Ecto neural progenitor cell (in vitro differentiated cells): Measurements from ENCODE around the gene OMA1.
"Not testable (repeated sequence)": the region's sequence is repeated elsewhere in the genome, so short reads cannot be mapped to it uniquely, and the experiment has no call there.

Experiments used
- DNase-seq: peaks from one replicate; pipeline ENCODE4 v3.0.0-alpha.2; 2018; ENCODE audit warnings: low spot score

OMA1 gene

DNA sequence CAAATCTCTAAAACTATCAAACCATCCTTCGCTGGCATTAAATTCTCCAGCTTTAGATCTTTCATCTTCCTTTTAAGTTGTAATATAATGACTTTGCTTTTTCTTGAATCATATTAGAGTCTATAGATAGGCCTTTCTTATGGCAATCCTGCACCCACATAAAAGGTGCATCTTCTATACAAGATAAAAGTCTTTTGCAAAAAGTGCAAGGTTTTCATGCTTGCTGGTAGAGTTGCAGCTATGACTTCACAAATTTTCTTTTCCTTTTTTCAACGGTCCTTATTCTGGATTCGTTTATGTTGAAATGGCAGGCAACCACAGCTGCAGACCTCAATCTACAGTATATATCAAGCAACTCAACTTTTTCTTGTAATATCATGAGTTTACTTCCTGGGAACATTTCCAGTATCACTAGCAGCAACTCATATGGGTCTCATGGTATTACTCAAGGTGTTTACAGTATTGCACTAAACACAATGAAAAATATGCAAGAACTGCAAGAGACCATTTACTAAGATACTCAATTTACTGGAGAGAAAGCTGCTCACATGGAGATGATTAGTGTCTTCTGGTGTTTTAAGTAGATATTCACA, 22.1 kb downstream of the OMA1 start:
- no peak for DNase-seq

DNA sequence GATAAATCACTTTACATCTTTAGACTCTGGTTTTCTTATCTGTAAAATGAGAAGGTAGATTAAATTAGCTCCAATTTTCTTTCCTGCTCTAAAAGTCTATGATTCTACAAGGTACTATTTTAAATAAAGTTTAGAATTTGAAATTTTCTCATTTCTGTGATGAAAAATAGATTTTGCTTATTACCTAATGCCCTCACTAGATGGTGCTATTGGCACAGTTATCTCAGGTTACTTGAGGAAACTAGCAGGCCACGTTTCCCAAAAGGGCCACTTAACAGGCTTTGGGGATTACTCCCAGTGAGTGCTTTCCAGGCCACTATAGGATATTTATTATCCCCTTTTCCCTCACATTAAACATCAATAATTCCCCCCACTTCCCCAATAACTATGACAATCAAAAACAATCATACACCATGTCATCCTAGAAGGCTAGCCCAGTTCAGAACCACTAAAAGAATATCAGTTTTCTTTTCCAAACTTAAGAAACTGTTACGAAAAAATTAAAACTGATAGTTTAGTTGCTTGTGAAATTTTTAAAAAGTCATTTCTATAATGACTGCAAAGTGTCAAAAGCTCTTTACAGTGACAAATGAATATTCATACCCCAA, 30.6 kb downstream of the OMA1 start:
- DNase-seq, result no peak

DNA sequence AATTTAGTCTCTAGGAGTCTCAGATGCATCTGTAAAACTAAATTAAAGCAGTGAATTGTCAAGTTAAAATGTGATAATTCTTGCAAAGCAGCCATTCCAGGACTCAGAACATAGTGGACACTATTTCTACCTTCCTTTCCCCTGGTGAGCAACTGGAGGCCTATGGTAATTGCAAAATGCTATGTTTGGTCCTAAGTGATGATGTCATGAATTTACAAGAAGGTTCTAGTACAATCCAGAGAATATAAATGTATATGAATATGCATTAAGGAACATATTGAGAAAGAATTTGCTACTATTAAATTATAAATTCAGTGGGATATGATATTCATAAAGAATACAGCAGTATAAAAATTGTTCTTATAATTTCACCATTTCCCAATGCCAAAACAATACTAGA, 32.6 kb downstream of the OMA1 start:
- no peak for DNase-seq

DNA sequence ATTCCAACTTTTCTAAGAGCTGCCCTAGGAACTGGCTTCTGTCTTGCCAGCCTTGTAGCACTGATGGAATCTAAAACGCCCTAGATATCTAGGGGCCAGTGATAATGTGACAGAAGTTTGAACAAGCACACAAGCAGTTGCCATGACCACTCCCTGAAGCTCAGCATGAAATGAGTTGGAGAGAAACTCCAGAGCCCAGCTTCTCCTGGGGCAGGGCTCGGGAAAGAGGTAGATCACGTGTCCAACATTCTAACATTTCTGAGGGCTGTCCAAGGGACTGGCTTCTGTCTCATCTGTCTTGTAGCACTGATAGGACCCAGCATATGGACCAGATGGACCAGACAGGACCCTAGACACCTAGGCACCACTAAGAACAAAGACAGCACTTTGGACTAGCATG, 37.9 kb downstream of the OMA1 start:
- no peak for DNase-seq

DNA sequence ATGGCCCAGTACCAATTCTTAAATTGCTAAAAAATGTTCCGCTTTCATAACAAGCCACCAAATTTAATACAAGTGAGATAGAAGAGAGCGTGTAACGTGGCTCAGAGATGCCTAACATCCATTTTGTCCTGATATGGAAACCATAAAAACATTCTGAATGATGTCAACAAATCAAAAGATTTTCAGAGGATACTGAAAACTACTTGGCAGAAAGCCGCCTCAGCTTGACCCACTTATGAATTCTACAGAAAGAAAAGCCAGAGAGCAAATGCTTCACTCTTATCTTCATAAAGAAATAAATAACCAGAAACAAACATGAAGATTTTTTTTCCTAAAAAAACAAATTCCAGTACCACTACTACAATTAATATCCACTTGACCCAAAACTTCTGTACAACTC, 41.2 kb downstream of the OMA1 start:
- no peak for DNase-seq

DNA sequence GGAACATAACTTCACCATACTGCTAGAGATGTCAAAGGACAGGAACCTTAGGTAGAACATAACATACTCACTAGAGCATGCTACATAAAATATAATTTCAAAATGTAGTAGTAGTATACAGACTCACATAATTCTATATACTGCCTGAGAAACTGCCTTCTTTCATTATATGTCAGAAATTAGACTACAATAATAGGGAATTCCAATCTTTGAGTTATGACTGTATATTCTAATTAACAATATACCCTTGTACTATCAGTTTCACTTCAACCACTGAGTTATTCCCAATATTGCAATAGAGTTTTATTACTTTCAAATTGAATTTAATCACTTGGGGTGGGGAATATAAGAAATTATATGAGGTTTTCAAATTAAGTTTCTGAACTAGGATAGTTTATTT, 44.0 kb downstream of the OMA1 start:
- no peak for DNase-seq

DNA sequence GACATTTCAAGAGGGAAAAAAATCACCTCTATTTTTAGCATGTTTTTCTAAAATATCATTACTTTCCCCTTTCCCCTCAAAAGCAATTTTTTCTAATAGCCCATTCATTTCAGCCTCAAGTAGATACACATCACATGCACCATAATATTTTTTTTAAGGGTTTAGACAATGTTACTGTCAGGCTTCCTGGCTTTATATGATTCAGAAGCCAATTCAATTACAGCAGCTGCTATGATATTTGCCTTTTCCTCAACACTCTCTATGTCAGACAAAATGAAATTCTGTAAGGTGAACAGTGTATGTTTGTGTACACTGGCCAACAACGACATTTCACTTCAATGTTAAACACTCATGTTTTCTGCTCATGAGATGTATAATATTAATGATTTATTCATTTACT, 46.5 kb downstream of the OMA1 start:
- DNase-seq, result no peak

DNA sequence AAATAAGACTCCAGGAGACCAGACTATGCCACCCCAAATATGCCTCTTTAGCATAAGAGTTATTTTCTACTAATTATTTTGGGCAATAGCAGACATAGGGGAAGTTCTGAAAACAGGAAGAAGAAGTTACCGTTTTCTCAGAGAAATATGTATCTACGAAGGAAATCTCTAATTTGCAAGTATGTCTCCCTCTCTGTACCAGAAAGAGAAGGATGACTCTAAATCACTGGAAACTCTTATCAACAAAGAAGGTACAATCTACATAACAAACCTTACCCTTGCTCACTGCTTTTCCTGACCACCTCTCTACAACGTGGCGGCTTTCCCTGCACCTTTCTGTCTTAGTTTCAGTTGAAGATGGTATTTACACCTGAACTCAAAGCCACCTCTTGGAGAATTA, 49.0 kb downstream of the OMA1 start:
- DNase-seq, result no peak

DNA sequence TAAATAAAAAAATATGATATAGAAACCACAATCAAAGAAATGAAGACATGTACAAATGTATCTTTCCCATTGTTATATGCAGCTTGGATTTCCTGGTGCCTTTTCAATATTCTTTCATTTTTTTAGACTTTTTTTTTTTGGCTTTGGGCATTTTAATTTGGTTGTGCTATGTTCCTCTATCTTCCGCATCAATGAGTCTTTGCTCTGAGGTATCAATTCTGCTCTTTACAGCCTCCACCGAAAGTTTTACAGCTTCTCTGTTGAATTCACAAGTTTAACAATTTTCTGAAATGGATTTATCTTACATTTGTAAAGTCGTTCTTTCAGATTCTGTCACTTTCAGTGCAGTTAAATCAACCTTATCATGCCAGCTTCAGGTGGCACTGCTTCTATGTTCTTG, 50.5 kb downstream of the OMA1 start:
- no peak for DNase-seq

DNA sequence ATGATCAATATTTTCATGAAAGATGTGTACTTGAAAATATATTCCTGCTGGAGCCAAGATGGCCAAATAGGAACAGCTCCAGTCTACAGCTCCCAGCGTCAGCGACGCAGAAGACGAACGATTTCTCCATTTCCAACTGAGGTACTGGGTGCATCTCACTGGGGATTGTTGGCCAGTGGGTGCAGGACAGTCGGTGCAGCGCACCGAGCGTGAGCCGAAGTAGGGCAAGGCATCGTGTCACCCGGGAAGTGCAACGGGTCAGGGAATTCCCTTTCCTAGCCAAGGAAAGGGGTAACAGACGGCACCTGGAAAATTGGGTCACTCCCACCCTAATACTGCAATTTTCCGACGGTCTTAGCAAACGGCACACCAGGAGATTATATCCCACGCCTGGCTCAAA, 57.6 kb downstream of the OMA1 start:
- DNase-seq, result not testable (repeated sequence)

DNA sequence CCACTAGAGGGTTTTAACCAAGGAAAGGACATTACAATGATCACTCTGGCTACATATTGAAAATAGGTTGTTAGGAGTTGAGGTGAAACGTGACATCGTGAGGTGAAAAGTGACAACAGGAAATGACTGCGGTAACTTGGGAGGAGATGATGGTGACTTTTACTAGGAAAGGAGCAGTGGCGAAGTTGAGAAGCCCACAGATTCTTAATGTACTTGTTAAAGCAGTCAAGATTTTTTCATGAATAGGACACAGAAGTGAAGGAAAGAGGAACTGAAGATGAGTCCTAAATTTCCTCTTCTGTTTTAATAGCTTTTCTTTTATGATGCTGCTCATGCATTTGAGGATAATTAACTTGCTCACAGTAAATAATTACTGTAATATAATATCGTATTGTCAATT, 59.5 kb downstream of the OMA1 start:
- no peak for DNase-seq

DNA sequence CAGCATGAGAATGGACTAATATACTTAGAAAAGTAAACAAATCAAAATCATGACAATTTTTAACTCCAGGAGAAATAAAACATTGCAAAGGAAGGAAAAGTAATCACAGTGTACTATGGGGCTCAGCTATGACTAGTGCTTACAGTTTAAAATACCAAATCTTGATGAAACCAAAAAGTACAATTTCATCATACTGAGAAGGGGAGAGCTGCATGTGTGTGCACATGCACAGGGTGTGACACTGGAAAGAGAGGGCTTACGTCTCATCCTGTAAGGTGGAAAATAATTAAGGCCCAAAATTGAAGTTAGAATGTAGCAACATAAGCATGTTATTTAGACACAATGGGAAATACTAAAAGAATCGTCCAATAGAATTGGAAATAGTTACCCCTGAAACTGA, 64.6 kb downstream of the OMA1 start:
- DNase-seq, result no peak

DNA sequence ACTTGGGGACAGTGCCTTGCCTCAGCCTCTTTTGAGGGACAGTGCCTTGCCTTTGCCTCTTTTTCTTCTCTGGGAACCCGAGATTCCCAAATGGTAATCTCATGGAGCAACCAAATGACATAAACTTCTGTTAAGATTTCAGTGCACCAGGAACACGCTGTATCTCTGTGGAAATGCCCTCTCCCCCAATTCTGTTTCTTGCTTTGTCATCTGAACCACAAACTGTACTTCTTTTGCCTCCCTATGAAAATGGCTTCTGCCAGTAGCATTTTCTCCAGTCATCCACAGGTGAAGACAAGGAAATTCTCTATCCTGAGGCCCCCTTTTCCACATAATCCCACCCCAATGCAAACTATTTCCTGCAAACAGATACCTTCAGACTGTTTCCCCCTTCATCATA, 66.3 kb downstream of the OMA1 start:
- DNase-seq, result no peak

DNA sequence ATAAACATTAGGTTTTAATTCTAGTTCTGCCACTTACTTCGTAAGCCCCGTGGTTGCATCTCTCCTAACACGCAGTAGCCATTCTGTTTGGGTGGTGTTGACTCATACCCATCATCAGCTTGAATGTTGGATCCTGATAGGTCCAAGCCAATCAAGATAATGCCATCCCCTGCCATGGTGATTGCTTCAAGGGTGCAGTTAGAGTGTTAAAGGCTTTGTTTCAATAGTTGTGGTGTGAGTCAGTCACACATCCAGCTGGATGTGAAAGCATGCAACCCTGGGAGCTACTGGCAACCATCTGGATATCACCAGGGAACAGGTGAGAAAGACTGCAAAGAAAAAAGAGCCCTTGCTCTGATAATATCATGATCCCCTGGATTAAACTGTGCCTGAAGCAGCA, 69.1 kb downstream of the OMA1 start:
- no peak for DNase-seq

DNA sequence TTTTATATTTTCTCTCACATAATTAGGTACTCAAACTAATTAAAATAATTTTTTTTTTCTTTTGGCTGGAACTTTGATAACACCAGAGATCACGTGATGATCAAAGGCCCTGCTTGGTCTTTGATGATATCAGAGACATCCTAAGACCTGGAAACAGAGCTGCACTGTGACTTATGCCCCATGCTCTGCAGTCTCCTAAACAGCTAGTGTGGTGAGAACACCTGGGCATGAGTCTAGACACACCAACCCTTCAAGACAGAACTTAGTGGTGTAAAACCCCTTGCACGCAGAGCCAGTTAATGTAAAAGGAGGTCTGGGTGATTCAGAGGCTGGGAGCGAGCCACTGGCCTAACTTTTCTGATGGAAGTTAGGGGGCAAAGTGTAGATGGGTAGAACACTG, 70.3 kb downstream of the OMA1 start:
- DNase-seq, result no peak

DNA sequence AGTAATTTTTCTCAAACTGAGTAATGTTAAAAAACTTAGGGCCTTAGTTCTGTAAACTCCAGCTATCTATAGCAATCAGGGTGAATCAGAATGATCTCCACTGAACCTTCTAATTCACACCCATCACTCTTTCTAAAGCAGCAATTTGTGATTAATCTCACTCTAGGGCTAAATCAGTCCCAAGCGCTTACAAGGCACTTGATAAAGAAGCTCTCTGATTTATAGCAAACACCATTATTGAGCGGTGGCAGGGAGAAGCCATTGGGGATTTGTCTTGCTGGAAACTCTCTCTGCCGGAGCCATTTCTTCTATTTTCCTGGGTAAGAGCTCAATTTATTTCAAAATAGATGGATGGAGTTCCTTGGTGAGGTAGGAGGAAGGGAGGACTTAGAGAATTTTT, 77.0 kb downstream of the OMA1 start:
- DNase-seq, result no peak

DNA sequence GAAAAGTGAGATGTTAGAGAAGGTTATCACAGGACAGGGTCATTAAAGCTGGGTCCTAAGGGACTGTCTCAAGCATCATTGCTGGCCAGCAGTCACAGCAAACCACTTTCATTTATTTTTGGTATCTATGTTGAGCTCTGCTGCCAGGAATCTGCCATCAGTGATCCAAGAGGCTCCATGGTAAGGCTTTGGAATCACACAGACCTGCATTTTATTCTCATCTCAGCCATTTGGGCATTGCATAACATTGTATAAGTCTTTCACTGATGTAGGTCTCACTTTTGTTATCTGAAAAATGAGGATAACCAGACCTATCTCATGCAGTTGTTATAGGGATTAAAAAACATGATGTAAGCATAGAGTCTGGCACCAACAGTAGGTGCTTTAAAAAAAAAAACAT, 77.5 kb downstream of the OMA1 start:
- DNase-seq, result no peak

DNA sequence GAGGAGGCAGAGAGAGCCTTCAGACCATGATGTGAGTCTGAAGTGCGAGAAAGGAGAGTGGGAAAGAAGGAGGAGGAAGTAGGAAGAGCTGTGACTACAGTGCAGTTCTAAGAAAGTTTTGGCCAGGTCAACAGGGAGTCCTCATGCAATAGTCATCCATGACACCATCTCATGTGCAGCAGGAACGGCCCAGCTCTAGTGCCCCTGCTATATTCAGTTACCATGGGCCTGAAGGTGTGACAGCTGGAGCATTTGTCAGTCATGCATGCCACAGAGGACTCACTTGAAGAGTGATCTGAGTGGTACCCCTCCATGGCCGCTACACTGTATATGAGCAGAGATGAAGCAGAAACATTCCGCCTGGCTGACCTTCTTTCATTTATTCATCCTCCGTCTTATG, 77.9 kb downstream of the OMA1 start:
- no peak for DNase-seq

DNA sequence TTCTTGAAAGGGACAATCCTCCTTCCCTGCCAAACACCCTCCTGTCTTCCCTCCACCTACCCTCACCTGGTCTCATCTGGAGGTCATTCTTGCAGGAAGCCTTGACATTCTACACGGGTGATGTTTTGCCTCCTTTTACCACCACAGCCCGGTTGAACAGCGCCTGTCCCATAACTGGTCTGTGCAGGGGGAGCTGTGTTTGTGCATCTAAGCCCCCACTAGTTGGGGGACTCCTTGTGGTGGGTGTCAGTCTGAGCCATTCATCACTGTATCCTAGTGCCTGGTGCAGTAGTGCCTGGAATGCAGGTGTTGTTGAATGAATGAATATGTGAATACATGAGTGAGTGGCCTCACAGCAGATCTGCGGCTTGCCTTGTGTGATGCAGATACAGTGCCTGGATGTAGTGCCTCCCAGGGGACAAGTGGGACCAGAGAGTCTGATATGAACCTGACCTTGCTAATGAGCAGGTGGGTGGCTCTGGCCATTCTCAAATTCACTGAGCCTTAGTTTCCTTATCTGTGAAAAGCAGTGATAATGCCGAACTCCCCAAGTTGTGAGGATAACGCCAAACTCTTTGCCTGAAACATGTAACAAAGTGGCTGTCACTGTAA, 79.8 kb downstream of the OMA1 start:
- DNase-seq, result no peak

DNA sequence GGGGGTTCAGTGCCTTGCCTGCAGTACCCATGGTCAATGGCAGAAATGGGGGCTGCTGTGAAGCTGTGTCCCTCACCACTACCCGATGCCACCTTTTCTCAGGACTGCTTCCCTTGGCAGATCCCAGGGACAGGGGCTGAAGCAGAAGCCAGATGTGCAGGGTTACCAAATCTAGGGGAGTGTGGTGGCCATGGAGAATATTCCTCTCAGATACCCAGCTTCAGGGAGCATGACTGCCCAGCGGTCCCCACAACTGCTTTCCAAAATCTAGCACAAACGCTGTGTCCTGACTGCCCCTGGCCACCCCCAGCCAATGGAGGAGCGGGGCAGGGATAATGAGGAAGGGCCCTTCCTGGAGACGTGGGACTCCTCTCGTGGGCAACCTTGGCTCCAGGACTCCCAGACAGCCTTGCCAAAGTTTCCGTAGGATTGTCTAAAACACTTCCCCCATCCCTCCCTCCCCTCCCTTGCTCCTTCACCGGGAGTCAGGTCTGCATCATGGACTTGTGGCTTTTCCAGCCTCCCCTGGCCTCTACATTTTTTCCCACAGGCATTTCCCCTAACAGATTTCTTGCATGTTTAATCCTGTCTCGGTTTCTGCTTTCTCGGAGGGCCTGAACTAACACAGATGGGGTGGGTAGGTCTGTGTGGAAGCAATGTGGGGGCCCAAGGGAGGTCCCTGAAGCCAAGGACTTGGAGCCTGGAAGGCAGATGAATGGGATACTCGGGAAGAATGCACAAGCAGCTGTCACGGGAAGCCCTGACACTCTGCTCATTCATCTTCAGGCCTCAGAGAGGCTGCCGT, 80.5 kb downstream of the OMA1 start:
- DNase-seq, result no peak

DNA sequence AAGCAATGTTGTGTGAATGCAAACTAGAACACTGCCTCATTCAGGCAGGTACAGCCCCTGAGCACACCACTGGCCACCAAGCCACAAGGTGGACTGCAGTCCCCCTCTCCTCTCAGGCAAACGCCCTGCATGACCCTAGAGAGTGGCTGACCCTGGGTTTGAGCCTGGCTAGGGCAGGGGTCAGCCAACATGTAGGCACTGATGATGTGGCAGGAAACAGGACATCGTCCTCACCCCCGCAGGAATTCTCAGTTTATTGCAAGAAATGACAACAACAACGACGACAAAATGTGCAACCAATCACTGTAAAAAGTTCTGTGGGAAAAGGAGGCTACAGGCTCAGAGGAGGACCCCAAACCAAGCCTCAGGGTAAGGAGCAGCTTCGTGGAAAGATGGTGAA, 81.3 kb downstream of the OMA1 start:
- no peak for DNase-seq

DNA sequence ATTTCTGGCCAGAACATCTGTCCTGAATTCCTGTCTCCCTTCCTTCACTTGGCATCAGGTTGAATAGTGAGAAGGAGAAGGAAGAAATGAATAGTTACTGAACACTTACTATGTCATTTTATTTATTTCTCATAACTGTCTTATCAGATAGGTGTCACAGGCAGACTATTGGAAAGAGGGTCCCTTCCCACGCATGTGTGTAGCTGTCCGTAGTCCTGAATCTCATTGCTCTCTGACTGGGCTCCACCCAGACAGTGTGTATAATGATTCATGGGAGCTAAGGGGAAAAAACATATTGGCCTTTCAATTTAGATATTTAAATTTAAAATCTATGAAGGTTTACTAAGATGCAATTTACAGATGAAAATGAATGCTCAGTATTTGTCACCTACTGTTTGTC, 86.1 kb downstream of the OMA1 start:
- DNase-seq, result no peak

DNA sequence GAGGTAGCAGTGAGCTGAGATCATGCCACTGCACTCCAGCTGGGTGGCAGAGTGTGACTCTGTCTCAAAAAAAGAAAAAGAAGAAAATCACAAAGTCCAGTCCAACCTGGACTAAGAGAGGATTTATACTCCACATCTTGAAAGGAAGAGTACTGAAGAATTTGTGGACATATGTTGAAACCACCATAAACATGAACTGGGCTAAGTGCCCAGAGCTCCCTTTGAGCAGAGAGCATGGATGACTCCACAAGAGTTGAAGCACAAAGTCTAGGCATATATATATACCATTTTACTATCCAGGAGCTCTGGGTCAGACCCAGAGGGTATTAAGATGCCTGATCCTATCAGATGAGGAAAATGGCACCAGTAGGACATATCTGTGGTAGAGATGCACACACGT, 86.6 kb downstream of the OMA1 start:
- DNase-seq, result no peak
